GM23338 (cell line): Measurements from ENCODE around the gene RPH3AL.

ENCODE experiments used
- EZH2phosphoT487 ChIP-seq: fragments of 200-600 bp; sonication (generic); IDR thresholded peaks from one replicate; pipeline ENCODE4 v1.8.1; 2018; ENCODE audit warnings: antibody characterized with exemption; ENCODE audit not compliant: unreplicated experiment
- ZNF462 ChIP-seq: fragments of 250-450 bp; sonication (Bioruptor Pico); IDR thresholded peaks from 2 replicates; pipeline ENCODE4 v1.5.0; 2020; ENCODE audit warnings: mild to moderate bottlenecking, moderate library complexity
- TF ChIP-seq, protein P1 (sequence below), 2 experiments: fragments of 200-600 bp in 1 of 2; sonication (generic) in 1 of 2; conservative IDR thresholded peaks; 2 replicates each; pipeline versions ENCODE4 v1.5.1 to v1.6.1; 2016 to 2017; ENCODE audit warnings: antibody characterized with exemption in 2 of 2, low read depth in 2 of 2, mild to moderate bottlenecking in 2 of 2, moderate library complexity in 1 of 2

DNA sequence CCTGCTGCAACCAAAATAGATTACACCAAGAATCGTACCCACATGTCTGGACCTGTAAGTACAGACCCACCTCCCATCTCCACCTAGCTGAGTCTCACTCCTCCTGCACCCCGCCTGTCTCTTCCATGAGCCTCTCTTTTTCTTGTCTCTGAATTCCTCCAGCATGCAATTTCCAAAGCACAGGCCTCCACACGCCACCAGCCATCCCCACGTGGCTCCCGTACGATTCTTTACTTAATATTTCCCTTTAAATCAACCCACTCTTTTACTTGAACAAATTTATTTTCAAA, 1.2 kb downstream of the RPH3AL start:
- TF ChIP-seq, protein P1, sequence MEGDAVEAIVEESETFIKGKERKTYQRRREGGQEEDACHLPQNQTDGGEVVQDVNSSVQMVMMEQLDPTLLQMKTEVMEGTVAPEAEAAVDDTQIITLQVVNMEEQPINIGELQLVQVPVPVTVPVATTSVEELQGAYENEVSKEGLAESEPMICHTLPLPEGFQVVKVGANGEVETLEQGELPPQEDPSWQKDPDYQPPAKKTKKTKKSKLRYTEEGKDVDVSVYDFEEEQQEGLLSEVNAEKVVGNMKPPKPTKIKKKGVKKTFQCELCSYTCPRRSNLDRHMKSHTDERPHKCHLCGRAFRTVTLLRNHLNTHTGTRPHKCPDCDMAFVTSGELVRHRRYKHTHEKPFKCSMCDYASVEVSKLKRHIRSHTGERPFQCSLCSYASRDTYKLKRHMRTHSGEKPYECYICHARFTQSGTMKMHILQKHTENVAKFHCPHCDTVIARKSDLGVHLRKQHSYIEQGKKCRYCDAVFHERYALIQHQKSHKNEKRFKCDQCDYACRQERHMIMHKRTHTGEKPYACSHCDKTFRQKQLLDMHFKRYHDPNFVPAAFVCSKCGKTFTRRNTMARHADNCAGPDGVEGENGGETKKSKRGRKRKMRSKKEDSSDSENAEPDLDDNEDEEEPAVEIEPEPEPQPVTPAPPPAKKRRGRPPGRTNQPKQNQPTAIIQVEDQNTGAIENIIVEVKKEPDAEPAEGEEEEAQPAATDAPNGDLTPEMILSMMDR (conservative IDR thresholded peaks at IDR 0.05; ENCODE audit: low read depth in 2 of 2) = no peak
- TF ChIP-seq ZNF462 (CRISPR knock-in tag) (no peak), EZH2phosphoT487 (no peak)
